ENCODE data around the gene GNGT2. TPM values are rescaled to one million over a fixed set of nuclear protein-coding genes. Genes with fewer than 3 reads are reported as not detected.
A peak's percentile ranks its signal among the peaks of the same experiment; 100 is the strongest.

Gene GNGT2
- total and polyA plus RNA-seq, 8 donors = 0.23 to 2.2 (median 0.79) TPM

GRCh38 chr17:49235896-49236295, 25.5 kb upstream of the GNGT2 start:
- Histone ChIP-seq H3K4me1 (no peaks in the 10 kb centered on the region), H3K4me3 (no peak overlapping the region), H3K9me3 (no peaks in the 10 kb centered on the region), H3K36me3 (no peaks in the 10 kb centered on the region), H3K27me3 (no peaks in the 10 kb centered on the region), H3K27ac (no peak overlapping the region)
- no peak for ATAC-seq
- intact Hi-C loops (cut with DNase I) = no loop called here
- DNase-seq = no peak
- 57 to 70% methylated on average over 4 of the region's 4 CpGs for WGBS, 2 donors
- FAIRE-seq = no peak
- TF ChIP-seq CTCF (IDR thresholded peaks at IDR 0.05) = no peak

- H3K27me3 ChIP-seq = peaks cover 0 to 4% (median 0%) of the 10 kb centered on the region in 4 donors
- no peak for TF ChIP-seq CTCF (IDR thresholded peaks at IDR 0.05)
- no peak for DNase-seq
- H3K9me3 ChIP-seq = no peaks in the 10 kb centered on the region
- no peak for FAIRE-seq
- H3K36me3 ChIP-seq = no peaks in the 10 kb centered on the region
- ATAC-seq = no peak
- H3K4me1 ChIP-seq = peaks cover 0 to 4% (median 0%) of the 10 kb centered on the region in 3 donors
- no peak overlapping the region for H3K27ac ChIP-seq
- no peak overlapping the region for H3K4me3 ChIP-seq
- intact Hi-C loops (cut with DNase I) = no loop called here
- WGBS, 2 donors = 72 to 77% methylated on average over 5 of the region's 5 CpGs
Measured at GRCh38 chr17:49234509-49235080, 24.2 kb upstream of the GNGT2 start.

- no peak for DNase-seq
- Histone ChIP-seq H3K9me3 (no peaks in the 10 kb centered on the region), H3K27me3 (peaks cover 0 to 7% (median 2%) of the 10 kb centered on the region in 4 donors), H3K36me3 (no peaks in the 10 kb centered on the region), H3K4me1 (peaks cover 0 to 4% (median 0%) of the 10 kb centered on the region in 3 donors), H3K27ac (no peak overlapping the region), H3K4me3 (no peak overlapping the region)
- ATAC-seq = no peak
- intact Hi-C loops (cut with DNase I) = no loop called here
- FAIRE-seq = no peak
- 70 to 71% methylated on average over 7 of the region's 7 CpGs for WGBS, 2 donors
- no peak for TF ChIP-seq CTCF (IDR thresholded peaks at IDR 0.05)
Measured at GRCh38 chr17:49231563-49231894, 21.2 kb upstream of the GNGT2 start.

GRCh38 chr17:49230636-49231562, 20.5 kb upstream of the GNGT2 start, which contains the start of gene PHOSPHO1:
Gene PHOSPHO1 (minus strand): TSS chr17:49230787. CDS start chr17:49226691, 4,096 bp downstream.
- no peaks in the 10 kb centered on the region for H3K9me3 ChIP-seq
- intact Hi-C loops (cut with DNase I) = no loop called here
- WGBS, 2 donors = 4 to 5% methylated on average over 58 of the region's 58 CpGs
- H3K4me1 ChIP-seq = peaks cover 0 to 4% (median 0%) of the 10 kb centered on the region in 3 donors
- H3K4me3 ChIP-seq = peak within 1 kb of the TSS; percentile 9 to 55 (median 30)
- no peak for TF ChIP-seq CTCF (IDR thresholded peaks at IDR 0.05)
- H3K36me3 ChIP-seq = no peaks in the 10 kb centered on the region
- DNase-seq (peak; percentile 44 to 89 (median 72)), FAIRE-seq (no peak), ATAC-seq (peak; percentile 76 to 95 (median 90))
- H3K27me3 ChIP-seq = peaks cover 0 to 11% (median 2%) of the 10 kb centered on the region in 4 donors
- H3K27ac ChIP-seq = no peak within 1 kb of the TSS
